ENCODE results near the gene STAT6.

Gene STAT6

DNA sequence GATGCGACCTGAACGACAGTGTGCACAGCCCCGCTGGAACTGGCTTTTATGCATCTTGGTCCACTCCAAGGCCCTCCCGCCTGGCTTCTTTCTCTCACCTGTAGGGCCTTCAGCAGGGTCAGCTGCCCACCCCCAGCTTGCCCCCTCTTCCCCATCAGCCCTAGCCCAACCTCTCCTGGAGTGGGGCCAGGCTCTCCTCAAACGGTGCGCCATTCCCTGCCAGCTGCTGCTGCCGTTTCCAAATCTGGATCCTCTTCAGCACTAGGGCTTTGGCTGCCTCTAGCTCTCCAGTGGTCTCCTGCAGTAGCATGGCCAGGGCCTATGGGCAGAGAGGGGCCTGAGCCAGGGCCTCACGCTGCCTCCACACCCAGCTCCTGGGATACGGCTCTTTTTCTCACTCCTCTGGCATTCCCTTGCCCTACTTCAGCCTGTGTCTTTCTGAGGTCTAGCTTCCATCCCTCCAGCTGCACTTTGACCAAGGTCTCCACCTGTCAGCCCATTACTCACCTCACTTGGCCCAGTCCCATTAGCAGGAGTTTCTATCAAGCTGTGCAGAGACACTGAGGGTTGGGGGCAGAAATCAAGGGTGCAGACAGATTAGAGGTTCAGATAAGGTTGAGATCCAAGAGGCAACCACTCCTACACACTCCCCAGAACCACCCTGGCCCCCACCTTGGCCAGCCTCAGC, 5.0 kb downstream of the STAT6 start:
- H3K4me3 ChIP-seq (ENCODE audit: low read depth, low read length), result no peak overlapping the region
- TF ChIP-seq, protein P1, sequence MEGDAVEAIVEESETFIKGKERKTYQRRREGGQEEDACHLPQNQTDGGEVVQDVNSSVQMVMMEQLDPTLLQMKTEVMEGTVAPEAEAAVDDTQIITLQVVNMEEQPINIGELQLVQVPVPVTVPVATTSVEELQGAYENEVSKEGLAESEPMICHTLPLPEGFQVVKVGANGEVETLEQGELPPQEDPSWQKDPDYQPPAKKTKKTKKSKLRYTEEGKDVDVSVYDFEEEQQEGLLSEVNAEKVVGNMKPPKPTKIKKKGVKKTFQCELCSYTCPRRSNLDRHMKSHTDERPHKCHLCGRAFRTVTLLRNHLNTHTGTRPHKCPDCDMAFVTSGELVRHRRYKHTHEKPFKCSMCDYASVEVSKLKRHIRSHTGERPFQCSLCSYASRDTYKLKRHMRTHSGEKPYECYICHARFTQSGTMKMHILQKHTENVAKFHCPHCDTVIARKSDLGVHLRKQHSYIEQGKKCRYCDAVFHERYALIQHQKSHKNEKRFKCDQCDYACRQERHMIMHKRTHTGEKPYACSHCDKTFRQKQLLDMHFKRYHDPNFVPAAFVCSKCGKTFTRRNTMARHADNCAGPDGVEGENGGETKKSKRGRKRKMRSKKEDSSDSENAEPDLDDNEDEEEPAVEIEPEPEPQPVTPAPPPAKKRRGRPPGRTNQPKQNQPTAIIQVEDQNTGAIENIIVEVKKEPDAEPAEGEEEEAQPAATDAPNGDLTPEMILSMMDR (IDR thresholded peaks at IDR 0.05; ENCODE audit: low read depth, low read length), result no peak

DNA sequence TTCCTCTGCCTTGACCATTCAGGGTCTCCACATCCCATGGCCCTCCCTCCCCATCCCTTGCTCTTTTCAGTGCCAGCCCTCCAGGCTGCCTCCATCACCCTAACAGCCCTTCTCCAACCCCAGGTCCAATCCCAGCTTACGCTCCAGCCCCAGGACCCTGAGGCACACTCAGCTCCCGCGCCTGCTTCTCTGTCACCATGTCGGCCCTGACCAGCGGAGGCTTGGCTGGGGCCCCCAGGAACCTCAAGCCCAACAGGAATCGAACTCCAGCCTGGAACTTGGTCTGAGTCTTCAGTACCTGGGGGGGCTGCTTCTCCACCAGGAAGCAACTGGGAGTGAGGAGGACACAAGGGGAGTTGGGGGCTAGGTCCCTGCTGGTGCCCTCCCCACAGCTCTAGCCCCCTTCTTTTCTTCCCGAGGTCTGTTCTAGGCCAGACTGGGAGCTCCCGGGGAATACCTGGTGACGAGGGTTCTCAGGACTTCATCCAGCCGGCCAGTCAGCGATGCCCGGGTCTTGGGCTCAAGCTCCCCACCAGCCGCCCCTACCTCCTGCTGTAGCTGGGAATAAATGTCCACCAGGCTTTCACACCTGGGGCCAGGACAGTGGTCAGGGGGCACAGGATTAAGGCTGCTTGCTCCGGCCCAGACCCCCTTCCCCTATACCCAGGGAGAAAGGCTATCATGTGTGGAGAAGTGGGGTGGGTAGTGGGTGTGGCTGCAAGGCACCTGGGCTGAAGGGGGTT, 6.0 kb downstream of the STAT6 start:
- H3K4me3 ChIP-seq (ENCODE audit: low read depth, low read length), result no peak overlapping the region
- TF ChIP-seq, protein P1 (IDR thresholded peaks at IDR 0.05; ENCODE audit: low read depth, low read length), result no peak

DNA sequence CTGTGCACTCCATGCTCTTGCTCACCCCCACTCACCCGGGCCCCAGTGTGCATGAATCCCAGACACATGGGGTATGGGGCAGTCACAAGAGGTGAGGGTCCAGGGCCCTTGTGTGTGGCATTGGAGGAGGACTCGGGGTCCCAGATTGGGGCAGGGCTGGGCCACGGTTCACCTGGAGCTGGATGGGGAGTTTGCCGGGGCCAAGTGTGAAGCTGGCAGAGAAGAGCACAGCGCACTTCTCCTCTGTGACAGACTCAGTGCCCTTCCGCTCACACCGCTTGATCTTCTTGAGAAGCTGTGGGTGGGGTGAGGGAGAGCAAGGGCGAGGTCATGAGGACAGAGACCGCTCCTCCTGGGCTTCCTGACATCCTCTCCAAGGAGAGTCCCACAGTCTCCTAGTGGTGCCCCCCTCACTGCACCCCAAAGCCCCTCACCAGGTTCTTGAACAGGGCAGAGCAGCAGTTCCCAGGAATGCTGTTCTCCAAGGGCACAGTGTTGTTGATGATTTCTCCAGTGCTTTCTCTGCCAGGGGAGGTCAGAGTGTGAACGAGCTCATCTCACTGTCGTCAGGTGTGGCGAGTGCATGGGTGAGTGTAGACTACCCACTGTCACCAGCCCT, 6.8 kb downstream of the STAT6 start:
- TF ChIP-seq, protein P1 (IDR thresholded peaks at IDR 0.05; ENCODE audit: low read depth, low read length), result no peak
- no peak overlapping the region for H3K4me3 ChIP-seq (ENCODE audit: low read depth, low read length)

DNA sequence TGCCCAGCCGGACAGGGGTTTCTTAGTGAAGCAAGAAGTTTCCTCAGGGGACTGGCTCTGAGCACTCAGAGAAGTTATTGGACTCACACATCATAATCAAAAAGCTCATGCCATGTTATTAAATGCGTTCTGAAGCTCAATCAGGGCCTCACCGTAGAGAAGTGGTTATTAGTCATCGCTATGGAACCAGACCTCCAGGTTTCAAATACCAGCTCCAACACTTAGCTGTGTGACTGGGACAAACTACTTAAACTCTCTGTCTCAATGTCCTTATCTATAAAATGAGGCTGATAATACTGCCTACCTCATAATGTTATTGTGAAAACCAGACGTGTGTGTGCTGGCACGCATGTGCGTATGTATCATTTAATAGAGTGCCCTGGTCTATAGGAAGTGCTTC, 7.3 kb downstream of the STAT6 start:
- TF ChIP-seq, protein P1 (IDR thresholded peaks at IDR 0.05; ENCODE audit: low read depth, low read length), result no peak
- H3K4me3 ChIP-seq (ENCODE audit: low read depth, low read length), result no peak overlapping the region

DNA sequence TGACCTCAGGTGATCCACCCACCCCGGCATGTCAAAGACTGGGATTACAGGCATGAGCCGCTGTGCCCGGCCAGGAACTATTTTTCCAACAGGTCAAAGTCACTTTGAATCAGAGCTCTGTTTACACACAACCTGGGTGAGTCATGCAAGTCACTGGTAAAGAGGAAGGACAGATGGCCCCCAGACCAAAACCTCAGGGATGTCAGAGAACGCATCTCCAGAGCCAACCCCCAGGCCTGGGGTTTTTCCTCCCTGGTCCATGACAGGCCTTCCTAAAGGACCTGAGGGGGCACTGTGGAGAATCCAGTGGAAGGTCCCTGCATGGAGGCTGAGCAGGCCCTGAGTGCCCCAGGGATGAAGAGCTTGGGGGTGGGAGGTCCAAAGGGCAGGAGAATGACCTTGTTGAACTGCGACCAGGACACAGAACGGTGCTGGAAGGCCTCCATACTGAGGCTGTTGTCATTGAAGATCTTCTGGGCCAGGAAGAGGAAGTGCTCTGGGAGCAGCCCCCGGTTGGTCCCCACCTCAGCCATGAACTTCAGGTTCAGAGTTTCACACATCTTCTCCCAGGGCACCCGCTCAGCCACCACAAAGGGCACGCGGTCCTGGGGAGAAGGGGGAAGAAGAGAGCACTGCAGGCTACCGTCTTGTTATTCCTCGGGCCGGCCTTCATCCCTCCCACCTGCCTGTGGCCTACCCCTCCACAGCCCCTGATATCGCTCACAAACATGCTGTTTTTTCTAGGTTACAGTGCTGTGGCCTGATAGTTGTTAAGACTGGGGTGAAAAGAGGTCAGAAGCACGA, 9.1 kb downstream of the STAT6 start:
- TF ChIP-seq, protein P1 (IDR thresholded peaks at IDR 0.05; ENCODE audit: low read depth, low read length), result no peak
- H3K4me3 ChIP-seq (ENCODE audit: low read depth, low read length), result no peak overlapping the region

DNA sequence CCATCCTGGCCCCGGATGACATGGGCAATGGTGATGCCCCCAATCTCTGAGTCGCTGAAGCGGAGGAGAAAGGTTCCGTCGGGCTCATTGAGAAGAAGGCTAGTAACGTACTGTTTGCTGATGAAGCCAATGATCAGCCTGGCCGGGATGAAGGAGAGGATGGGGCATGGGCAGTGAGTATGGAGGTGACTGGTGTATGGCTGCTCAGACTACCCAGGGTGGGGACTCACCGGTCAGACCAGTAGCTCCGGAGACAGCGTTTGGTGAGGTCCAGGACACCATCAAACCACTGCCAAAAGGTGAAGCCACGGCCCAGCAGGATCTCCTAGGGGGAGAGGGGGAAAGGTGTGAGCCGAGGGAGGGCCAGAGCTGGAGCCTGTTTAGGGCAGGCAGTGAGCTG, 11.4 kb downstream of the STAT6 start:
- TF ChIP-seq, protein P1 (IDR thresholded peaks at IDR 0.05; ENCODE audit: low read depth, low read length), result no peak
- no peak overlapping the region for H3K4me3 ChIP-seq (ENCODE audit: low read depth, low read length)
